ENCODE results near the gene ENPP5. TPM values are rescaled to one million over a fixed set of nuclear protein-coding genes. Genes with fewer than 3 reads are reported as not detected.

ENPP5 gene
- total RNA-seq, 1 donor from 2014 or later = 23.7 TPM

GRCh38 chr6:46186583-46186982 lies 15.8 kb upstream of the ENPP5 start:
- Mint-ChIP-seq H3K4me1 (no peaks in the 10 kb centered on the region), H3K27ac (no peak overlapping the region), H3K9me3 (no peaks in the 10 kb centered on the region), H3K36me3 (no peaks in the 10 kb centered on the region), H3K27me3 (ENCODE audit: insufficient read depth, low read depth) (no peaks in the 10 kb centered on the region), H3K4me3 (no peak overlapping the region)
- H3K79me2 ChIP-seq (ENCODE audit: low read depth) = no peaks in the 10 kb centered on the region
- H2AFZ ChIP-seq (replicated peaks) = no peak overlapping the region
- H3K27ac ChIP-seq = no peak overlapping the region
- H3K9me3 ChIP-seq (ENCODE audit: low read depth) = no peaks in the 10 kb centered on the region
- no peak overlapping the region for H3K4me2 ChIP-seq
- no peak for TF ChIP-seq EZH2phosphoT487 (IDR thresholded peaks at IDR 0.05)
- no peak for TF ChIP-seq EZH2 (IDR thresholded peaks at IDR 0.05)
- TF ChIP-seq CTCF (IDR thresholded peaks at IDR 0.05) = no peak
- H3K9ac ChIP-seq = no peak overlapping the region
- DNase-seq (ENCODE audit: low spot score) = no peak
- peaks cover 6% of the 10 kb centered on the region for H3K27me3 ChIP-seq
- no peaks in the 10 kb centered on the region for H3K36me3 ChIP-seq
- H3F3A ChIP-seq (ENCODE audit: low read depth) = no peaks in the 10 kb centered on the region
- no peak overlapping the region for H3K4me3 ChIP-seq
- no peaks in the 10 kb centered on the region for H4K20me1 ChIP-seq (ENCODE audit: low read depth)
- no peaks in the 10 kb centered on the region for H3K4me1 ChIP-seq

GRCh38 chr6:46184114-46184513 lies 13.3 kb upstream of the ENPP5 start:
- Histone ChIP-seq H3K4me3 (no peak overlapping the region), H3K9ac (no peak overlapping the region), H4K20me1 (ENCODE audit: low read depth) (no peaks in the 10 kb centered on the region), H2AFZ (replicated peaks) (no peak overlapping the region), H3K36me3 (no peaks in the 10 kb centered on the region), H3K4me1 (no peaks in the 10 kb centered on the region), H3K9me3 (ENCODE audit: low read depth) (no peaks in the 10 kb centered on the region), H3K27ac (no peak overlapping the region), H3K27me3 (peaks cover 6% of the 10 kb centered on the region), H3K79me2 (ENCODE audit: low read depth) (no peaks in the 10 kb centered on the region), H3K4me2 (no peak overlapping the region), H3F3A (ENCODE audit: low read depth) (no peaks in the 10 kb centered on the region)
- TF ChIP-seq CTCF (IDR thresholded peaks at IDR 0.05) (no peak), EZH2phosphoT487 (IDR thresholded peaks at IDR 0.05) (no peak), EZH2 (IDR thresholded peaks at IDR 0.05) (no peak)
- Mint-ChIP-seq H3K4me3 (no peak overlapping the region), H3K4me1 (no peaks in the 10 kb centered on the region), H3K9me3 (no peaks in the 10 kb centered on the region), H3K27ac (no peak overlapping the region), H3K36me3 (no peaks in the 10 kb centered on the region), H3K27me3 (ENCODE audit: insufficient read depth, low read depth) (no peaks in the 10 kb centered on the region)
- DNase-seq (ENCODE audit: low spot score) = no peak

- H3K27ac Mint-ChIP-seq = no peak overlapping the region
- H3K36me3 Mint-ChIP-seq = no peaks in the 10 kb centered on the region
- H3K9ac ChIP-seq = no peak overlapping the region
- H3K9me3 ChIP-seq (ENCODE audit: low read depth) = no peaks in the 10 kb centered on the region
- H3F3A ChIP-seq (ENCODE audit: low read depth) = no peaks in the 10 kb centered on the region
- no peak overlapping the region for H3K4me3 Mint-ChIP-seq
- H3K4me1 ChIP-seq = peaks cover 3% of the 10 kb centered on the region
- no peaks in the 10 kb centered on the region for H3K79me2 ChIP-seq (ENCODE audit: low read depth)
- no peaks in the 10 kb centered on the region for H3K36me3 ChIP-seq
- no peak overlapping the region for H3K4me2 ChIP-seq
- H3K27me3 ChIP-seq = no peaks in the 10 kb centered on the region
- peaks cover 4% of the 10 kb centered on the region for H3K27me3 Mint-ChIP-seq (ENCODE audit: insufficient read depth, low read depth)
- no peak overlapping the region for H3K4me3 ChIP-seq
- no peak overlapping the region for H2AFZ ChIP-seq (replicated peaks)
- H3K9me3 Mint-ChIP-seq = no peaks in the 10 kb centered on the region
- no peak for TF ChIP-seq EZH2 (IDR thresholded peaks at IDR 0.05)
- TF ChIP-seq EZH2phosphoT487 (IDR thresholded peaks at IDR 0.05) = no peak
- no peak for TF ChIP-seq CTCF (IDR thresholded peaks at IDR 0.05)
- DNase-seq (ENCODE audit: low spot score) = no peak
- no peak overlapping the region for H3K27ac ChIP-seq
- H4K20me1 ChIP-seq (ENCODE audit: low read depth) = no peaks in the 10 kb centered on the region
- H3K4me1 Mint-ChIP-seq = no peaks in the 10 kb centered on the region
Observed at GRCh38 chr6:46175976-46176375, 5.2 kb upstream of the ENPP5 start.
